SH-SY5Y (cell line): ENCODE results near the gene ZNF277.

ENCODE experiments used
- GATA2 ChIP-seq: IDR thresholded peaks from 2 replicates; pipeline ENCODE4 v1.6.1; 2011; ENCODE audit warnings: mild to moderate bottlenecking, low read depth, low read length
- GATA3 ChIP-seq: IDR thresholded peaks from 2 replicates; pipeline ENCODE4 v1.6.1; 2011; ENCODE audit warnings: low read depth, mild to moderate bottlenecking, low read length, moderate library complexity

GRCh38 chr7:112225006-112225405 is 18.5 kb downstream of the ZNF277 start:
- TF ChIP-seq GATA3 (no peak), GATA2 (no peak)
